ENCODE data around the gene B3GALNT1.

B3GALNT1 gene

GRCh38 chr3:161072751-161073150, 32.4 kb downstream of the B3GALNT1 start:
- no peak for DNase-seq

GRCh38 chr3:161072211-161072621, 32.9 kb downstream of the B3GALNT1 start:
- no peak for DNase-seq

DNA sequence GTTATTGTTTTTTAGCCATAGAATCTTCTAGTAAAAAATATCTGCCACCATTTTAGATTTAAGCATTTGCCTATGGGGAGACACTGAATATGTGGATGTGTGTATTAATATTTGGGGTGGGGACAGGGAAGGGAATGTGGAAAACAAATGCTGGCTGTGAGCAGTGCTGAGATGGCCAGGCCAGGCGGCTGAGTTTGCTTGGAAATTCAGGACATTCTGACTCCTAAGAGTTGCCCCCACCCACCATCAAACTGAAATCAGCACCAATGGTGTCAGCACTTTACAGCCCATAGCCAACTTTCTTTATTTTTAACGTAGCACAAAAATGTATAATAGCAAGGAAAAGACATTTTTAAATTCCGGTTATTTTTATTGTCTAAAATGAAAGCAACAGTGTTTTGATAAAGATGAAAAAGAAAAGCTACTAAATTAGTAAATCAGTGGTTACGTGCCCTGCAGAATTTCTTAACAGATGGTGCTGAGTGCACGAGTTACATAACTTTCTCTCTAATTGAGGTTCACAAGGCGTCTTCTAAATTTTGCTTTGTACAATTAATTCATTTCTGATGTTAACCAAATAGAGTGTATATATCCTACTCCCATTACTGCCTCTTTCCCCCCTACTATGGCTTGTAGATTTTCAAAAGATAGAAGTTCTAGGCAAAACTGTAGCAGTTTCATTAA, 34.0 kb downstream of the B3GALNT1 start:
- DNase-seq = no peak

- DNase-seq = no peak
Measured at GRCh38 chr3:161070252-161070930, 34.8 kb downstream of the B3GALNT1 start.

DNA sequence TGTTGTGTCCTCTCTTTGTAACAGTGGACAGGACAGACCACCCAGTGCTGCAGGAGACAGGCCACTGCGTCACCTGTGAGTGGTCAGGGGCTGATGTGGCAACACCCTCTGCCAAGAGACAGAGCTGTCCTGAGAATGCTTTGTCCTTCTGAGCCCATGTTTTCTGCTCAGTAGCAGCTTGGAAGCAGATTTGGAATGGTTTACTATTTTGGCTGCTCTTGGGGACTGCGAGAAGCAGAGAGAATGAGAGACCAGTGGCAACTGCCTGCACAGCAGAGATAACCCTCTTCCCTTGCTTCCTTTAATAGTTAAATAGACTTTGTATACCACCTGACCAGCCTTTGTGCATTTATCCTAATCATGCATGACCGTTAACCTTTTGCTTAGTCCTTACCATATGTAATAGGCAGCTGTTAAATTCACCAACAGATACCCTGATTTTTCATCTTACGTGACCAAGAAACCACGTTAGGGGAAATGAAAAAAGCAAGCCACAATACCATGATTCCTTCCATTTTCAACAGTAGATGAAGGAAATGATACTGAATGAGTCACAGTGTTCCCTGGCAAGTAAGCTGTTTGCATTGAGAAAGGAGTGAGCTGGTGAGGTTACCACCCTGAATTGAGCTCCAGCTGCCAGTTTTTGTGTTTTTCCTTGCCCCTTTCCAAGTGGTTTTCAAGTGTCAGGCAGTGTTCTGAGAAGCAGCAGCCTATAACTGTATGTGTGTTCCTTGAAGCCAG, 35.5 kb downstream of the B3GALNT1 start:
- DNase-seq = no peak

DNA sequence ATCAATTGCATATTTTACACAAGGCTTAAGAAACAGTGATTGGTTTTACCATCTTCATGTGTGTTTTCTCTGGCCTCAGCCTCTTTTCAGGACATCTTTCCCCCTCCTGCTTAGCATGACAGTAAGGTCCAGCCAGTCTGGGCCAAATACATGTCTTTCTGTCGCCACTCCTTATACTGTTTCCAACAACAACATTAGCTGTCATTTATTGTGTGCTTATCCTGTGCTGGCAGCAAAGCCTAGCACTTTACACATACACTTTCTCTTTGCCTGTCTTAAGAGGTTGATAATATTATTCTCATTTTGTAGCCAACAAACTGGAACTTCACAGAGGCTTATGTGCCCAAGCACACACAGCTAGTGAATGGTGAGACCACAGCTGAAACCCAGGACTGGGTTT, 37.8 kb downstream of the B3GALNT1 start:
- no peak for DNase-seq

DNA sequence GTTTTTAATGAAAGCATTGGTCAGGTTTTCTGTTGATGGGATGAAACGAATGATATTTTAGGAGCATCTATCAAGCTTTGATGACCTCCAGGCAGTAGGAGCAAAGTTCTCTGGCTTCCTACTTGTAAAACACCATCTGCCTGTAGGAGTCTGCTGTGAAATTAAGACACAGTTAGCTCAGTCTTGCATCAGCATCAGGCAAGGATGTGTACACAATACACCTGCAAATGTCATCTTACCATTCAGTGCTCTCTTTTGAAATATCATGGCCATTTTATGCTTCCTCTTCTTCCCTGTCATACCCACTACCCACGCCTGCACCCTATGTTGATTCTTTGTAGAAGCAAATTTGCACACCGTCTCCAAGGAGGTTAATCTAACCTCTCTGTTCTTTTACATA, 38.2 kb downstream of the B3GALNT1 start:
- DNase-seq = no peak

DNA sequence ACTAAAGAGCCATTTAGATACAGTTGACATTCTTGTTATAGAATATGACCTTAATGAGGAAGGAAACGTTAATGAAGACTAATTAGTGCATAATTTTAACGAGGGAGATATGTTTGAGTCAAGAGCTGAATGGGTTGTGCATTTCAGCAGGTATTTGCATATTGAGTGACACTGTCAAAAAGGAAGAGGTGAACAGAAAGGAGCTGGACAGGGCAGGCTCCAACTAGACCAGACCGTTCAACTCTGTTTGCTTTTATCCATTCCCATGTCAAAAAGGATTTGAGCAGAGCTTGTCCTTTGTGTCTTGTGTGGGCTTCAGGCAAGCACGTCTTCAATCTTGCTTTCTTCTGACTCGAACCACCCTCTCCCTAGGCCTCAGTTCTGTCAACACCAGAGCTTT, 40.7 kb downstream of the B3GALNT1 start:
- no peak for DNase-seq

DNA sequence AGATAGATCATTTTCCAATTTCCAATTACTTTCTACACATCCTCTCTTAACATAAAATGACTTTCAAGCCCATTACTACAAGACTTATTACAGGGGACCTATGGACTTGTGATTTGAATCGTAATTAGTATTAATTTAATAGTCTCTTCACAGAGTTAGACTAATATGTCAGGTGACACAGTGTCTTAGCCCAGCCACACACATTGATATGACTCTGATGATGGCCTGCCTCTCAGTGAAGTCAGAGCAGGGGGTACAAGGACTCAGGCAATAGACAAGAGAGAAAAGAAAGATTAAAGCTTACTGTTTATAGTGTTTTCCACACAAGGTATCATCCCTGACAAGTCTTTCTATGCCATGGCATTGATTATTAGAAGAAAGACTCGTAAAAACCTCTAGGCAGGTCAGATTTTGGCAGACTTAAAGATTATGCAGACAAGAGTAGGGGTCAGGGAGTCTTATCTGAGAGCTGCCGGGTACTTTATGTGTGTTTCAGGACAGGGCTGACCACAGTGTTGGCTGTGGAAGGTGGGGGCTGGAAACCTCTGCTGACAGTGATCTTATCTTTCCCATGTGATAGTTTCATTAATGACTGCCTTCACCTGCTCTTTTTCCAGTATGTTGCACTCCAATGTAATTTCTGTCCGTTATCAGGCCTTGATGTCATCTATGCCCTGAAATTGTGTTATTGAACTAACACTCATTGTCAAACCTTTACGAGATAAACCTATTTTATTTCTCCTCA, 50.1 kb downstream of the B3GALNT1 start:
- no peak for DNase-seq

GRCh38 chr3:161051856-161052255, 53.3 kb downstream of the B3GALNT1 start:
- no peak for DNase-seq

GRCh38 chr3:161050935-161051334, 54.2 kb downstream of the B3GALNT1 start:
- no peak for DNase-seq

DNA sequence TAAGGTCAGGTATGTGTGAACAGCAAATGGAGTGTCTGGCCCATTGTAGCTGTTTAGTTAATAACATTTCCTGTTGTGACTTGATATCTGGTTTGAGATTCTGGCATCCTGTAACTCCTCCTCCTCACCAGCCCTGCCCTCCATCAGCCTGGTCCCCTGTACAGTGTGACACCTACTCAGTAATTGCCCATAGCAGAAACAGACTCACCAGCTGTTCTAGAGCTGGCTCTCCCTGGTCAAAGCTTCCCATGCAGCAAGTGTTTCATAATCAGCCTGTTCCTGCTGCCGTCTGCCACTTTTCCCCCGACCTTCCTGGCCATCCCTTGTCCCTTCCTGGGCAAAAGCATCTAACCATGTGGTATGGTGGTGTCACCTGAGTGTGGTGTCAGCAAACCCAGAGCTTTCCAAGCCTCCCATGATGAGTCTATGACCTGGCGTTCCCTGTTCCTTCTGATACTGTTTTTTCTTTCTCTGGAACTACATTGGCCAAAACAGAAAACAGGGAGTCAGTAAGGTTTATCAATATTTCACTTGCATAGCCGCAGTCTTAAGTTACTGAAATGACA, 55.4 kb downstream of the B3GALNT1 start:
- DNase-seq = no peak

DNA sequence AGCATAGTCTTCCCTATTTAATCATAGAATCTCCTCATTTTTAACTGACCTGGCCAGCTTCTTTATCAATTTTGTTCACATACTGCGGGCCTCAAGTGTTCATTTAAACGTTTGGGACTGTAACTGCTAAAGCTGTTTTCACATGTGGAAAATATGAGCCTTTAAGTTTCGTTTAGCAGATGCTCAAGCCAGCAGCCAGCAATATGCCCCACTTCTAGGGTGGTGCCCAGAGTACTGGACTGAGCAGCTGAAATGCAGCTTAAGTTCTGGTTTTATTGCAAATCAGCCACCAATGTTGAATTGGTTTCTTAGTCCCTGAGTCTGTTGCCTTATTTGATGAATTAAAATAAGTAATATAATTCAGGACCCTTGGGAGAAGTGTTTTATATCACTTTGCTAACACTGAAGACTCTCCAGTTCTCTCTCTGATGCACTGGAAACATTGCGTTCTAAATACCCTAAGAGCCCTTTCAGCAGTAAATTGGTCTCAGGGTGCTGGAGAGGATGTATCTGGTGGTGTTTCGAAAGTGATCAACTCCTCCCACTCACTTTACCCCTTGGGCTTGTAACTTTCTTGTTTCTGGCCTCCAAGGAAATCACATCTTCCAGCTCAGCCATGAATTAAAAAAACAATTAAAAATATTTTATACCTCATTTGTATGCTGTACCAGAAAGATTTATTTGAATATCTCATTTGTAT, 61.7 kb downstream of the B3GALNT1 start:
- no peak for DNase-seq

DNA sequence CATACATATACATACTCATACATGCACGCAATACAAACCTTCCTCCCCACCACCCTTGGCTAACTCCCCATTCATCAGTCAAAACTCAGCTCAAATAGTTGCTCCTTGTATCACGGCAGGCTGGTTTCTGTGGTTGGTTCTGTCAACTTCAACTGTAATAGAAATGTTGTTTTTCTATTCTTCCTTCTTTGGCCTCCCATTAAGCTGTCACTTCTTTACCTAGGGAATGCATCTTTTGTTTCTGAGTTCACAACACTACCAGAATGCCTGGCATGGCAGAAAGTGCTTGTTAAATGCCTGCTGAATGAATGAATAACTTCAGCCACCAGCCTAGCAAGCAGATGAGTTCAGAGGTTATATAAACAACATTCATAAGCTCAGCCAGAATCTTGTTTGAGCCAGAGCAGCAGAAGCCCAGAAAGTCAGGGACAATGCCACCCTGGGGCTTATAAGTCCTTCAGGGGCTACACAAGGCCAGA, 63.1 kb downstream of the B3GALNT1 start:
- no peak for DNase-seq

GRCh38 chr3:161038725-161039124, 66.4 kb downstream of the B3GALNT1 start:
- DNase-seq = no peak

DNA sequence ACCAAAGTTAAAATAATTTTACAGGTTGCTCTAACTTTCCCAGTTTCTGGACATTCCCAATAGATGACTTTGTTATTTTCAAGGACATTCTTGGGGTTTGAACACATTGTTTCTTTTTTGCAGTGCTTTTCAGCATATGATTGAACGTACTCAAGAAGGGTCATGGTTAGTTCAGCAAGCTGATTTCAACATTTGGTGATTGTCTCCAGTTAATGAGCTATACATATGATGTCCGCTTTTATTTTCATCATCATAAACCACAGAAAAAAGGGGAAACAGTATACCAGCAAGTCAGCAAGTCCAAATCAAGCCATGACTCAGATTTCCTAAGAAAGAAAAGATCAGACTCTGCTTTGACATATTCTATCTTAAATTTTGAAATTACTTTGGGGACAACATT, 69.4 kb downstream of the B3GALNT1 start:
- DNase-seq = no peak

DNA sequence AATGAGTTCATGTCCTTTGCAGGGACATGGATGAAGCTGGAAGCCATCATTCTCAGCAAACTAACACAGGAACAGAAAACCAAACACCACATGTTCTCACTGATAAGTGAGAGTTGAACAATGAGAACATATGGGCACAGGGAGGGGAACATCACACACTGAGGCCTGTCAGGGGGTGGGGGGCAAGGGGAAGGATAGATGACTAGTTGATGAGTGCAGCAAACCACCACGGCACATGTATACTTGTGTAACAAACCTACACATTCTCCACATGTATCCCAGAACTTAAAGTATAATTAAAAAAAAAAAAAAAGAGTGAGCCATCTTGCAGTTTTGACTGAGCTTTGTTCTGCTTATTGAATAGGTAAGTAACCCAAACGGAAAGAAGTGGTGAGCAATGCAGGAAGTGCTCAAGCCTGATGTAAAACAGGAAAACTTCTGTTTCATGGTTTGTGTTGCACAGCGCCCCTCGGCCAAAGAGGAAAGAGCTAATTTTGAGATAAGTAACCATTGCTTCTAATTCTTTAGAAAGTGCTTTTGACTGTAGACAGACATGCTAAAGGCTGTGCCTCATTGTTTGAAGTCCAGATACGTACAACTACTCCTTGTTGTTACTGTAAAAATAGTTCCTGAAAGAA, 70.1 kb downstream of the B3GALNT1 start:
- DNase-seq = peak; percentile 26 to 31
